Hippocampal formation (tissue), 2 donors: Measurements from ENCODE around the gene INPP5J.
"Not testable (repeated sequence)": the region's sequence is repeated elsewhere in the genome, so short reads cannot be mapped to it uniquely, and the experiment has no call there.

Source experiments
- DNase-seq, 2 donors: peaks; one replicate each; lab custom pipeline; 2025; lab: John Stamatoyannopoulos, UW

The INPP5J gene

DNA sequence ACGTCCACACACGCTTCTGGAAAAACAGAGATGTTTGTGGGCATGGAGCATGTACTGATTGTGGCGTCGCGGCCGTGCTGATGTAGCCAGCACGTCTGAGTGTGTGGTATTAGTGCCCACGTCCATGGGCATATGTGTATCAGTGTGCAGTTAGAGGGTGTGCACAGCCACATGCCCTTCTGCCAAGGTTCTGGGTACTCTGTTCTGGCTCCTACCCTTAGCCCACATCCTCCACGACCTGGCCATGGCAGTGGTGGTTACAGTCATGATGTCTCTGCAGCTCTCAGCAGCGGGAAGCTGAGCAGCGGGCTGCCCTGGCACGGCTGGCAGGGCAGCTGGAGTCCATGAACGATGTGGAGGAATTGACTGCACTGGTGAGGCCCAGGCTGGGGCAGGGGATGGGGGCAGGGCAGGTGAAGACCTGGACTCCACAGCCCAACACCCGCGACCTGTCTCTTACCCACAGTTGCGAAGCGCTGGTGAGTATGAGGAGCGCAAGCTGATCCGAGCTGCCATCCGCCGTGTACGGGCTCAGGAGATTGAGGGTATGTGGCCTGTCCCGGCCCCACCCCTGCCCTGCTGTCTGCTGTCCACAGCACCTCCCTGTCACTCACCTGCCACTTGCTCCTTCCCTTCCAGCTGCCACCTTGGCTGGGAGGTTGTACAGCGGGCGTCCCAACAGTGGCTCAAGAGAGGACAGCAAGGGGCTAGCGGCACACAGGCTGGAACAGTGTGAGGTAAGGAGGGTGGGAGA, 34.4 kb upstream of the INPP5J start:
- DNase-seq, result no peak

DNA sequence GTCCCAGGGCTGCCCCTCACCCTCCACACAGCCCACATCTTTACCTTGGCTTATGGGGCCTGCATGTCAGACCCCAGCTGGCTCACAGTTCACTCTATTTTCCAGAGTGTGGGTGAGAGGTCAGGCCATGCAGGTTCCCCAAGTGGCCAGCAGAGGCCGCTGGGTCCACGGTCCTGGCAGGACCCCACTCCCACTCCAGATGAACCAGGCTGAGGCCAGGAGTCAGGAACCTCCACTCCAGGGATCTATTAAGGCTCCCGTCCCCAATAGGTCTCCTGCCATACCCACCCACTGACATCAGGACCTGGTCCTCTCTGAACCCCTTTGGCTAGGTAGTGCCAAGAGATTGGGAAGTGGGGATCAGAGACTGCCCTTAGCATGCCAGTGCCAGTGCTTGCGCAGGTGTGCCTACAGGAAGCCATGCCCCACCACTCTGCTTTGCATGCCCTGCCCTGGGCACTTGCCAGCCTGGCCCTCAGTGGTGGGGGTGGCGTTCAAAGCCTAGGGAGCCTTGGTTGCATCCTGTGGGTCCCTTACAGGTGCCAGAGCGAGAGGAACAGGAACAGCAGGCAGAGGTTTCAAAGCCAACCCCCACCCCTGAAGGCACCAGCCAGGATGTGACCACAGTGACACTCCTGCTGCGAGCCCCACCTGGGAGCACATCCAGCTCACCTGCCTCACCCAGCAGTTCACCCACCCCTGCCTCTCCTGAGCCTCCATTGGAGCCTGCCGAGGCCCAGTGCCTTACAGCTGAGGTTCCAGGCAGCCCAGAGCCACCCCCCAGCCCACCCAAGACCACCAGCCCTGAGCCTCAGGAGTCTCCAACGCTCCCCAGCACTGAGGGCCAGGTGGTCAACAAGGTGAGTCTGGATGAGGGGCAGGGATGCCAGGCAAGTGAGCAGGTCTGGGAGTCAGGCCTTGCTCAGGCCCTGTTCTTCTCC, 33.3 kb upstream of the INPP5J start:
- peak in 1 of 2 donors; percentile 33 for DNase-seq

DNA sequence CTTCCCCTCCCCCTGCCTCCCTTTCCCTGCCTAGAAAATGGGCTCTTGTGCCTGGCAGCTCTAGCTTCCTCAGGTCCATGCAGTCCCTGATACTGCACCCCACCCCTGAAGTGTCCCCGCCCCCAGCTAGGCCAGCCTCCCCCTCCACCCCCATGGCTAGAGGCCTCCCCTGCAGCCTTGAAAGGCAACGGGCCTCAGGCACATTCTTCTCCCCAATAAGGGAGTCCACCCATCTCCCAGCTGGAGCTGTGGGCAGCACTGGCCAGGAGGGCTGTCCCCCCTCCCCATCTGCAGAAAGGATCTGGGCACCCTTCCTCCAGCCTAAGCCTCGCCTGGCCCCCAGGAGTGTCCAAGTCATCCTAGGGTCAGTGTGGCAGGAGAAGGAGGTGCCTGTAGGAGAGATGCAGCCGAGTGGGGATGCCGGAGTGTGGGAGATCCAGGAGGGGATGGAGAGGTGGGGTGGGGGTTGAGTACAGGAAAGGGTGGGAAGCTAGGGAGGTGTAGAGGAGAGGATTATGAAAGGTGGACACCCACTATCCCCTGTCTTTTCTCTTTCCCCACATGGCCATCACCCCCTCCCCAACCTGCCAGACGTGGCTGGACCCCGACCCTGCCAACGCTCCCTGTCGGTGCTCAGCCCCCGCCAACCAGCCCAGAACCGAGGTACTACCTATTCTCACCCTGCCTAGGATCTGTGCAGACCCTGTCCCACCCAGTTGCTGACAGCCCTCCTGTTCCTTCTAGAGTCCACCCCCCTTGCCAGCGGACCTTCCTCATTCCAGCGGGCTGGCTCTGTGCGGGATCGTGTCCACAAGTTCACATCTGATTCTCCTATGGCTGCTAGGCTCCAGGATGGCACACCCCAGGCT, 32.3 kb upstream of the INPP5J start:
- DNase-seq, result no peak

DNA sequence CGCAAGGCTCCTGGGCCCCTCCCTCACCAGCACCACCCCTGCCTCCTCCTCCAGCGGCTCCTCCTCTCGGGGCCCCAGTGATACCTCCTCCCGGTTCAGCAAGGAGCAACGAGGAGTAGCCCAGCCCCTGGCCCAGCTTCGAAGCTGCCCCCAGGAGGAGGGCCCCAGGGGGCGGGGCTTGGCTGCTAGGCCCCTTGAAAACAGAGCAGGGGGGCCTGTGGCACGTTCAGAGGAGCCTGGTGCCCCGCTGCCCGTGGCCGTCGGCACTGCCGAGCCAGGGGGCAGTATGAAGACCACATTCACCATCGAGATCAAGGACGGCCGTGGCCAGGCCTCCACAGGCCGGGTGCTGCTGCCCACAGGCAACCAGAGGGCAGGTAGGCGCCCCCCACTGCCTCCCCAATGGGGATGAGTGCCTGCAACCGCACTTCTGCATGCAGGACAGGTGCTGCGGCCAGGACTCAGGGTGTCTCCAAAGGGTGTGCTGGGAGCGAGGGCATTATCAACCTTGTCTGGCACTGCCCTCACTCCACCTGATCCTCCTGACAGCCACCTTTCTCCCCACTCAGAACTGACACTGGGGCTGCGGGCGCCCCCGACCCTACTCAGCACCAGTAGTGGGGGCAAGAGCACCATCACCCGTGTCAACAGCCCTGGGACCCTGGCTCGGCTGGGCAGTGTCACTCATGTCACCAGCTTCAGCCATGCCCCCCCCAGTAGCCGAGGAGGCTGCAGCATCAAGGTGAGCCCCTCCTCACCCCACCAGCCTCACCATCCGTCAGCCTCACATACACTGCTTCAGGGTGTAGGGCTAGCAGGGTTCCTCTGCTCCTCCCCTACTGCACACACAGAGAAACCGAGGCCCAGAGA, 31.4 kb upstream of the INPP5J start:
- DNase-seq, result no peak

DNA sequence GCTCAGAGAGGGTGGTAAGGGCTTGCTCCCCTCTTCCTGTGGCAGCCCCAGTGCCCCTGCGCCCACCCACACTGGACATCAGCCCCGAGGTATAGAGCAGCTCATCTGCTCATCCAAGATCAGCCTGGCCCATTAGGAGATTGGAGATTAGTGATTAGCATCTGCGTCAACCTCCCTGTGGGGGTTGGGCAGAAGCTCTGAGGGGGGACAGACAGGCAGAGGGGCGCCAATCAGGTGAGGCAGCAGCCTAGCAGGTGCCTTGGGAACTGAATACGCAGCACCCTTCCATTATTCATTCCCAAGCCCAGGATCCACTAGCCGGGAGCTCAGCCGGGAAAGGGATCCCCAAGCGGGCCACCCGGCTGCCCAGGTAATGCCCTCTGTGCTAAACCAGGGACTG, 30.6 kb upstream of the INPP5J start:
- DNase-seq, result no peak

DNA sequence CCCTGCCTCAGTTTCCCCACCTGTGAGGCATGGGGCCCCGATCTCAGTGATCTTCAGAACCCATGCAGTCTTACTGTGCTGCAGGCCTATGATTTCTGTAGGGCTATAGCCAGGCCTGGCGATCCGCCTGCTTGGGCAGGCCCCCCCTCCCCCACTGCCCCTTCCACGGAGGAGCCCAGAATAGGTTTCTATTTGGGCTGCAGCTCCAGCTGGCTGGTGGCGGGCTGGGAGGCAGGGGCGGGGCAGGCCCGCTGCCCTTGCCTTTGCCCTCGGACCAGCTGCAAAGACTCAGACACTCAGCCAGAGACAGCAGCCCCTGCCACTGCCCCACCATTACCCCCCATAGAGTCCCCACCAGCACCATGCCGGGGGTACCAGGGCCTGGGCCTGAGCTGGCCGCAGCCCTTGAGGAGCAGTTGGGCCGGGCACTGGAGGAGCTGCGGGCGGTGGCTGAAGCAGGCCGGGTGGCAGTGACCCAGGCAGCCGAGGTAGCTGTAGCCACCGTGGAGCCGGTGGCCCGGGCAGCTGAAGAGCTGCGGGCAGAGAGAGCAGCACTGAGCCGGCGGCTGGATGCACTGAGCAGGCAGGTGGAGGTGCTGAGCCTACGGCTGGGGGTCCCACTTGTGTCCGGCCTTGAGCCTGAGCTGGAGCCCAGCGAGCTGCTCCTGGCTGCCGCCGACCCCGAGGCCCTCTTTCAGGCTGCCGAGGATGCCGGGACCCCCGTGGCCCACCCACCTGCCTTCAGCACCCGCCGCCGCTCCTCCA, 29.5 kb upstream of the INPP5J start:
- DNase-seq, result peak in 1 of 2 donors; percentile 57

DNA sequence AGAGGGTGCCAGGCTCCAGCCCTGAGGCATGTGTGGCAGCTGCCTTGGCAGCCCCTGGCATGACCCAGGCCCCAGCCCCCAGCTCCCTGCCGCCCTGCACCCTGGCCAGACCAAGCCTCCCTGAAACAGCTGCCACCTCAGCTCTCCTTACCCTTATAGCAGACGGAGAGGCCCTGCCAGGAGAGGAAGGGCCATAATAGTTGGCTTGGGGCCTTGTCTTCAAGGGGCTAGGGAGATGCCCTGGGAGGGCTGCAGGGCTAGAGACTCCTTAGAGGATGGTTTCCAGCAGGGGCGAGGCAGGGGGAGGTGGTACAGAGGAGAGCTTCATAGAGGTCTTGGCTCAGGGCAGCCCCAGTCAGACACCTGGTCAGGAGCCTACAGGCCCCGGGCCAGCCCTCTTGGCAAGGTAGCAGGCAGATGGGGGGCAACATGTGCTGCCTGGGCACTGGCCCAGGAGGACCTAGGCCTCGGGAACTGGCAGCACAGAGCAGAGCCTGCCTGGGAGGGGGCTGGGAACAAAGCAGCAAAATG, 28.7 kb upstream of the INPP5J start:
- DNase-seq, result peak in 1 of 2 donors; percentile 36

DNA sequence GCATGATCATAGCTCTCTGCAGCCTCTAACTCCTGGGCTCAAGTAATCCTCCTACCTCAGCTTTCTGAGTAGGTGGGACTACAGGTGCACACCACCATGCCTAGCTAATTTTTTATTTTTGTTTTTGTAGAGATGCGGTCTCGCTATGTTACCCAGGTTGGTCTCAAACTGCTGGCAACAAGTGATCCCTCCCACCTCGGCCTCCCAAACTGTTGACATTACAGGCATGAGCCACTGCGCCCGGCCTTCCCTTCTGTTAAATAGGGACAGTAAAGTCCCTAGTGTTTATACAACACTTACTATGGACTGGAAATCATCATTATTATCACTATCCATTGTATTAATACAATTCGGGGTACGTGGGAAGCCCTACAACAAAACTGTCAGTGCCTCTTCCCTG, 28.0 kb upstream of the INPP5J start:
- DNase-seq, result no peak

DNA sequence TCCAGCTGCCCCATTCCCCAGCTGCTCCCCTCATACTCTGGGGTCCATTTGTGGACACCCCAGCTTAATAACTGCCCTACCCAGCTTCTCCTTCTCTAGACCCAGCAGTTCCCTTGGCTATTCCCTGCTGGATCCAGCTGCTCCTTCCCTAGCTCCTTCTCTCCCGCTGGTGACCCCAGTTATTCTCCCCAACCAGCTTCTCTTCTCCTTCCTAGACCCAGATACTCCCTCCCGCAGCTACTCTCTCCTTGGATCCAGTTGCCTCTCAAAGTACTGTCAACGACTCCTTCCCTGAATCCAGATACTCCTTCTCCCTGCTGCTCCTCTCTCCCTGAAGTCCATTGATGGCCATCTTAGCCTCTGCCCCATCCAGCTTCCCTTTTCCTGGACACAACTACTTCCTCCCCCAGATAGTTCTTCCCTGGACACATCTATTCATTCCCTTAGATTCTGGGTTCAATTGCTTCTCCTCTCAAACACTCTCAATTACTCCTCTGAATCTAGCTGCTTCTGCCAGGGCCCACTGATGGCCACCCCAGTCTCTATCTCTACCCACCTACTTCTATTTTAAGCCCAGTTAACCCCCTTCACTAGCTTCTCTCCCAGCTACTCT, 27.0 kb upstream of the INPP5J start:
- DNase-seq, result no peak

DNA sequence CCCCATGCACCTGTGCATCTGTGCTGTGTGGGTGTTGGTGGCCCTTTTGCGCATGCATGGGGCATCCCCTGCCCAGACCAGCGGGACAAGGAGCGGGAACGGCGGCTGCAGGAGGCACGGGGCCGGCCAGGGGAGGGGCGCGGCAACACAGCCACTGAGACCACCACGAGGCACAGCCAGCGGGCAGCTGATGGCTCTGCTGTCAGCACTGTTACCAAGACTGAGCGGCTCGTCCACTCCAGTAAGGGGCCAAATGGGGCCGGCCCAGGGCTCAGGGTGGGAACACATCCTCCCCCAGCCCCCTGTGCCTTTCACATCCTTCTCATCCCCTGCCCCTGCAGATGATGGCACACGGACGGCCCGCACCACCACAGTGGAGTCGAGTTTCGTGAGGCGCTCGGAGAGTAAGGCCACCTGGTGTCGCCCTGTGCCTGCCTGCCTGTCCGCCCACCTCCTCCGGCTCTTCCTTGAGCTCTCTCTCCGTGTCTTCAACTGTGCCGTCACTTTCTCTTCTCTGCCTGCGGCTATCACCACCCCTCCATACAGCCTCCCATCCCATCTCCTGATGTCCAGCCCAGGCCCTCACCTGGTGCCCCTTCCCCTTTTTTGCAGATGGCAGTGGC, 26.0 kb upstream of the INPP5J start:
- no peak for DNase-seq

DNA sequence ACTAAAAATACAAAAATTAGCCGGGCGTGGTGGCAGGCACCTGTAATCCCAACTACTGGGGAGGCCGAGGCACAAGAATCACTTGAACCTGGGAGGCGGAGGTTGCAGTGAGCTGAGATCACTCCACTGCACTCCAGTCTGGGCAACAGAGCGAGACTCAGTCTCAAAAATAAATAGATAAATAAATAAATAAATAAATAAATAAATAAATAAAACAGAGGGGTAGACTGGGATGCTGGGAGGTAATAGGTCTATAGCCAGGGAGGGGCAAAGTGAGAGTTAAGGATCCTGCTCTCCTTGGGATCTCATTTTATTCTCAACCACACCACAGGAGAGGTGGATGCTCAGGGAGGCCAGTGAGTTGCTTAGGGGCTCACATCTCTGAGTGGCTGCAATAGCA, 25.2 kb upstream of the INPP5J start:
- not testable (repeated sequence) for DNase-seq

DNA sequence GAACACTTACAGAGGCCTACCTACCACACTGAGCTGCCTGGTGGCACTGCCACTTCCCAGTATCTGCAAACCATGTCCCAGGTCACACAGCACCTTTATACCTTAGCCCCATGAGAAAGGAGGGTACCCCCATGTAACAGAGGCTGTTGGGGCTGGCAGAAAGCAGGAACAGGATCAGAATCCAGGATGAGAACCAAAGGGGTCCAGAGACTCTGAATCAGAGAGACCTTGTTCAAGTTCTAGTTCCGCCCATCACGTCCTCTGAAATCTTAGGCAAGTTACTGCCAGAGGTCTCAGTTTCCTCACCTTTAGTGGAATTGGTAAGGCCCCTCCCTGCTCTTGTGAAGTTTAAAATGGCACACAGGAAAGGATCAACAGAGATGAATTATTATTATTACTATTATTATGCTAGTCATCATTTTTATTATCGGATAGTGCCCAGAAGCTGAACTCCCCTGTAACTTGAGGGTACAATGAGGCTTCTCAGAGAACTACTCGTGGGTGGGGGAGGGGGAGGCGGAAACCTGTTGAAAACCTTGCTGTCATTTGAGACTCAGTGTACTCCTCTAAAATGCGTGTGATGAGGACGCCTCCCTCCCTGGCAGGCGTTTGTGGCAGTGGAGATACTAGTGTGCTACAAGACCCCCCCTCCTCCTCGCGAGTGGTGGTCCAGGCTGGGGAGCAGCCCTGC, 24.7 kb upstream of the INPP5J start:
- no peak for DNase-seq

DNA sequence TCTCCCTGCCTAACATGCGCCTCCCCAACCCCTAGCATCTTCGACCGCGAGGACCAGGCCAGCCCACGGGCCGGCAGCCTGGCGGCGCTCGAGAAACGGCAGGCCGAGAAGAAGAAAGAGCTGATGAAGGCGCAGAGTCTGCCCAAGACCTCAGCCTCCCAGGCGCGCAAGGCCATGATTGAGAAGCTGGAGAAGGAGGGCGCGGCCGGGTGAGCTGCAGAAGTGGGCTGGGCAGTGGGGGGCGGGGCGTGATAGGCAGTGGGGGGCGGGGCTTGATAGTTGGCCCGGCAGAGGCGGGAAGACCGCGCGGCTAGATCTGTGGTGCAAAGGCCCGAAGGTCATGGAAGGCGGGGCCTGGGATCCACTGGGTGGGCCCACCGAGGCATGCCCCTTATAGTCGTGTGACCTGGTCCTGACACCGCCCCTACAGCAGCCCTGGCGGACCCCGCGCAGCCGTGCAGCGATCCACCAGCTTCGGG, 24.1 kb upstream of the INPP5J start:
- DNase-seq, result peak in 1 of 2 donors; percentile 11

DNA sequence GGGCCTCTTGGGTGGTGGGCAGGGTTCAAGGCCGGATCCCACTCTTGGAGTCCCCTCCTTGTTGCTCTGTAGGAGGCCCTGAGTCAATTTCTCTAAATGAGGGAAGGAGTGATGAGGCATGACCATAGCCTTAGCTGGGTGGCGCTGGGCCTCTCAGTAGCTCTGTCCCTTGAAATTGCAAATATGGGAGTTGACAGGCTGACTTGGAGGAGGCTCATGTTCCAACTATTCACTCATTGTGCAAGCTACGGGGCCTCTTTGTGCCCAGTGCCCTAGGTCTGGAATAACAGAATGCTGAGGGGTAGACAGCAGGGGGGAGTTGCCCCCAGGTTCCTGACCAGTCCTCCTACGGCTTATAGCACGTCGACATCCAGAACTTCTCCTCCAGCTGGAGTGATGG, 23.4 kb upstream of the INPP5J start:
- DNase-seq, result no peak

DNA sequence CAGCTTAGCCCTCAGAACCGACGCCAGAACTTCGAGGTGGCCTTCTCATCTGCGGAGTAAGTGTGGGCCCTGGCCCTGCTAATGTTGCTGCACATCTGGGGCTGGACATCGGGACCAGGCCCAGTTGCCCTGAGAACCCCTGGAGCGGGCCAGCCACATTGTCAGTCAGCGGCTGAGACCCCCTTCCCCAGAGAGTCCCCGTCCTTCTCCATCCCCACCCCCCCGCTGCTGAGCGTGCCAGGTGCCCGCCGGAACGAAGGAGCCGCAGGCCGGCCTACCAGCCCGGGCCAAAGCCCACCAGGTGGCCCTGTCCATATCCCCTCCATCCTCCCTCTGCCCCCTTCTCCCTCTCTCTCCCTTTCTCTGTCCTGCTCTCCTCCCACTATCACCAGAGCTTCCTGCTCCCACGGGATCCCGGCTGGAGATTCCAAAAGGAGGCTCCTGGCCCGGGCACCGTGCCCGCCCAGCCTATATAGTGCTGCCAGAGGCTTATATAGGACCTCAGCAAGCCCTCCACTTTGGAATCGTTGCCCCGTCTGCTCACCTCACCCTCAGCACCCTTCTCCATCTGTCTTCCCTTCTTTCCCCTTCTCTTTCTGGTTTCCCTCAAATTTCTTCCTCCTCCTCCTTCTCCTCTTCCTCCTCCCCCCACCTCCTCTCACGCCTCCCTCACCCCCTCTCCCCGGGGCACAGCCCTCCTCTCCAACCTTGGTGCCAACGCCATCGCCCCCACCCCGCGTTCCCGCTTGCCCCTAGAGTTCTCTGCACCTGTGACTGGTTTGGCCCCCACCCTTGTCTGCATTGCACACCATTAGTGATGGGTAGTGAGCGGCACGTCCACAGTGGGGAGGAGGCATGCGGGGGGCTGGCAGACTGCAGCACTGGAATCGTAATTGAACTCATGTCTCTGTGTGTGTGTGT, 22.7 kb upstream of the INPP5J start:
- no peak for DNase-seq

DNA sequence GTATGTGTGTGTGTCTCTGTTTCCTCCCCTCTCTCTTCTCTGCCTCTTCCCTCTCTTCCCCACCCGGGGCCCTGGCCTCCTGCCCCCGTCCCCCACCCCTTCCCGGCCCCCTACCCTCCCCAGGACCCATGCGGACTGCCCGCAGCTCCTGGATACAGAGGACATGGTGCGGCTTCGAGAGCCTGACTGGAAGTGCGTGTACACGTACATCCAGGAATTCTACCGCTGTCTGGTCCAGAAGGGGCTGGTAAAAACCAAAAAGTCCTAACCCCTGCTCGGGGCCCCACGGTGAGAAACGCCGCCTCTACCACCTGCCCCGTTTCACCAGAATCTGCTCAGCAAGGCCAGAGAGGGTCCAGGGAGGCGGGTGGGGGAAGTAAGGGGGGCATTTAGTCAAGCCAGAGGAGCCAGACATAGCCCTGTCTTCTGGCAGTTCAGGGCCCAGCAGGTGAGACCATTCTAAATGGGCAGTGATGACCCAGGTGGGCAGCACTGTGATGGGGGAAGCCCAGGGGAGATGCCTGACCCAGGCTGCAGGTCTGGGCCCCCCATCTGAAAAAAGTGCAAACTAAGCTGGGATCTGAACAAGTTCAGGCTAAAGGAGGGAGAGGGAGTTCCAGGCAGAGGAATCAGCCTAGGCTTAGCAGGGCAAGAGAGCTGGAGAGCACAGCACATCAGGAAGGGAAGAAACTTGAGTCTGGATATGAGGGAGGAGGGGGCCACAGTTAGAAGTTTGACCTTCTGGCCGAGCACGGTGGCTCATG, 21.8 kb upstream of the INPP5J start:
- no peak for DNase-seq
